ENCODE results near the gene DKKL1. TPM values are rescaled to one million over a fixed set of nuclear protein-coding genes. Genes with fewer than 3 reads are reported as not detected.

The DKKL1 gene
- total and polyA plus RNA-seq, 12 donors: 0.20 to 0.54 (median 0.24) TPM; not detected in 8

GRCh38 chr19:49403404-49404187 lies 39.9 kb downstream of the DKKL1 start:
- Histone ChIP-seq H3K4me3 (no peak overlapping the region), H3K4me1 (no peaks in the 10 kb centered on the region), H3K9me3 (no peaks in the 10 kb centered on the region), H3K27ac (no peak overlapping the region), H3K36me3 (no peaks in the 10 kb centered on the region), H3K27me3 (peaks cover 0 to 12% (median 0%) of the 10 kb centered on the region in 7 donors)
- TF ChIP-seq CTCF (IDR thresholded peaks at IDR 0.05): no peak
- intact Hi-C loops (cut with DNase I): loop anchor here in 1 of 10 donors (5.0 kb wide), 1 partner anchor 34 kb away; no protein-coding TSS in a partner anchor
- ATAC-seq (no peak), DNase-seq (no peak)
- WGBS, 2 donors: 47 to 56% methylated on average over 7 of the region's 7 CpGs

- no peak for TF ChIP-seq CTCF (IDR thresholded peaks at IDR 0.05)
- ATAC-seq: no peak
- Histone ChIP-seq H3K9me3 (no peaks in the 10 kb centered on the region), H3K4me3 (no peak overlapping the region), H3K27me3 (peaks cover 0 to 6% (median 0%) of the 10 kb centered on the region in 7 donors), H3K4me1 (peaks cover 0 to 17% (median 0%) of the 10 kb centered on the region in 9 donors), H3K36me3 (no peaks in the 10 kb centered on the region), H3K27ac (no peak overlapping the region)
- intact Hi-C loops (cut with DNase I): no loop called here
- 64 to 76% methylated on average over 7 of the region's 7 CpGs for WGBS, 2 donors
- no peak for DNase-seq
Measured at GRCh38 chr19:49407079-49407478, 43.4 kb downstream of the DKKL1 start.

GRCh38 chr19:49407482-49408015 lies 43.9 kb downstream of the DKKL1 start:
- H3K27ac ChIP-seq: no peak overlapping the region
- intact Hi-C loops (cut with DNase I): no loop called here
- H3K4me1 ChIP-seq: peaks cover 0 to 17% (median 0%) of the 10 kb centered on the region in 9 donors
- H3K36me3 ChIP-seq: no peaks in the 10 kb centered on the region
- H3K9me3 ChIP-seq: no peaks in the 10 kb centered on the region
- WGBS, 2 donors: 85 to 86% methylated on average over 16 of the region's 16 CpGs
- H3K4me3 ChIP-seq: no peak overlapping the region
- DNase-seq (no peak), ATAC-seq (no peak)
- peaks cover 0 to 2% (median 0%) of the 10 kb centered on the region in 7 donors for H3K27me3 ChIP-seq
- no peak for TF ChIP-seq CTCF (IDR thresholded peaks at IDR 0.05)

GRCh38 chr19:49408816-49409440 lies 45.3 kb downstream of the DKKL1 start:
- H3K36me3 ChIP-seq: no peaks in the 10 kb centered on the region
- peaks cover 0 to 17% (median 0%) of the 10 kb centered on the region in 9 donors for H3K4me1 ChIP-seq
- H3K27me3 ChIP-seq: no peaks in the 10 kb centered on the region
- no peak overlapping the region for H3K4me3 ChIP-seq
- intact Hi-C loops (cut with DNase I): no loop called here
- TF ChIP-seq CTCF (IDR thresholded peaks at IDR 0.05): no peak
- H3K27ac ChIP-seq: peak overlapping the region in 1 of 10 donors; percentile 50
- 79 to 81% methylated on average over 8 of the region's 8 CpGs for WGBS, 2 donors
- DNase-seq: no peak
- no peaks in the 10 kb centered on the region for H3K9me3 ChIP-seq
- ATAC-seq: peak in 1 of 8 donors; percentile 16
